AG04450 (cell line): Measurements from ENCODE around the gene ZNF446. TPM values are rescaled to one million over a fixed set of nuclear protein-coding genes. Genes with fewer than 3 reads are reported as not detected.
"Not testable (repeated sequence)": the region's sequence is repeated elsewhere in the genome, so short reads cannot be mapped to it uniquely, and the experiment has no call there.

Experiments used
- CTCF ChIA-PET: fragments of 300-600, 350-600 bp; formaldehyde crosslinking; extraction: SDS; loops from one replicate; lab custom pipeline; 2022; ENCODE audit warnings: antibody characterized with exemption, inconsistent platforms; lab: Charles Lee
- POLR2A ChIA-PET: fragments of 350-600 bp; formaldehyde crosslinking; extraction: SDS; loops from one replicate; lab custom pipeline; 2021; ENCODE audit warnings: antibody characterized with exemption, inconsistent platforms; lab: Yijun Ruan, JAX
- DNase-seq: peaks from one replicate; pipeline ENCODE4 v3.0.0-alpha.2; 2011; ENCODE audit warnings: low read depth, low spot score
- H3K27ac ChIP-seq: one replicate; pipeline ENCODE4 v1.5.1; 2012; ENCODE audit warnings: low read depth, low read length, control low read depth
- H3K27me3 ChIP-seq: one replicate; pipeline ENCODE4 v1.6.0; 2012; ENCODE audit warnings: low read length; ENCODE audit not compliant: control insufficient read depth, insufficient read depth
- H3K4me3 ChIP-seq: 2 replicates; pipeline ENCODE4 v1.5.1; 2011; ENCODE audit warnings: mild to moderate bottlenecking, low read depth, low read length, control low read depth
- H3K9me3 ChIP-seq: 2 replicates; pipeline ENCODE4 v1.5.1; 2012; ENCODE audit warnings: low read length; ENCODE audit not compliant: control insufficient read depth, insufficient read depth
- polyA plus RNA-seq: library from polyadenylated mRNA; depleted of rRNA; stranded (reverse); fragments of >200 nt; gene quantifications from 2 replicates; pipeline ENCODE4 v1.2.3, GENCODE V29; 2011
- TF ChIP-seq, protein P1 (sequence below): IDR thresholded peaks from 2 replicates; pipeline ENCODE4 v1.5.1; 2011; ENCODE audit warnings: low read depth, low read length, control low read depth, inconsistent platforms

Gene ZNF446
- polyA plus RNA-seq, 1 experiment: 3.7 TPM

DNA sequence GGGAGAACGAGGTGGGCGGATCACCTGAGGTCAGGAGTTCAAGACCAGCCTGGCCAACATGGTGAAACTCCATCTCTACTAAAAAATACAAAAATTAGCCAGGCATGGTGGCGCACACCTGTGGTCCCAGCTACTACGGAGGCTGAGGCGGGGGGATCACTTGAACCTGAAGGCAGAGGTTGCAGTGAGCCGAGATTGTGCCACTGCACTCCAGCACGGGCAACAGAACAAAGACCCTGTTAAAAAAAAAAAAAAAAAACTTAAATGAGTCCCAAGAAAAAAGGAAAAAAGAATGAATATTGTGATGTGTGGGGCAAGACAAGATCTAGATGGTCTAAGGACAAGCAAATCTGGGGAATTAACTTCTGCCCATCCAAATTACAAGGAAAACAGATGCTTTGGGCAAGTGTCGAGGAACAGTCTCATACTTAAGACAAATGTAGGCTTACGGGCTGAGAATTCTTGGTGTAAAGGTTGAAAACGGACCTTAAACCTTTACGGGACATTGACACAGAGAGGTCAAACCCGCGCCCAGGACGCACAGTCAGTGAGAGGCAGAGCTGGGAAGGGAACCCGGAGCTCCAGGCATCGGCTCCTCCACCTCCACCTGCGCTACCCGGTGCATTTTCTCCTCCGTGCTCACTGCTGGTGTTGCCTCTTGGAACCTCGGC lies 9.9 kb upstream of the ZNF446 start:
- no peak for DNase-seq
- TF ChIP-seq, protein P1, sequence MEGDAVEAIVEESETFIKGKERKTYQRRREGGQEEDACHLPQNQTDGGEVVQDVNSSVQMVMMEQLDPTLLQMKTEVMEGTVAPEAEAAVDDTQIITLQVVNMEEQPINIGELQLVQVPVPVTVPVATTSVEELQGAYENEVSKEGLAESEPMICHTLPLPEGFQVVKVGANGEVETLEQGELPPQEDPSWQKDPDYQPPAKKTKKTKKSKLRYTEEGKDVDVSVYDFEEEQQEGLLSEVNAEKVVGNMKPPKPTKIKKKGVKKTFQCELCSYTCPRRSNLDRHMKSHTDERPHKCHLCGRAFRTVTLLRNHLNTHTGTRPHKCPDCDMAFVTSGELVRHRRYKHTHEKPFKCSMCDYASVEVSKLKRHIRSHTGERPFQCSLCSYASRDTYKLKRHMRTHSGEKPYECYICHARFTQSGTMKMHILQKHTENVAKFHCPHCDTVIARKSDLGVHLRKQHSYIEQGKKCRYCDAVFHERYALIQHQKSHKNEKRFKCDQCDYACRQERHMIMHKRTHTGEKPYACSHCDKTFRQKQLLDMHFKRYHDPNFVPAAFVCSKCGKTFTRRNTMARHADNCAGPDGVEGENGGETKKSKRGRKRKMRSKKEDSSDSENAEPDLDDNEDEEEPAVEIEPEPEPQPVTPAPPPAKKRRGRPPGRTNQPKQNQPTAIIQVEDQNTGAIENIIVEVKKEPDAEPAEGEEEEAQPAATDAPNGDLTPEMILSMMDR: no peak
- H3K4me3 ChIP-seq: peak overlapping the region; percentile 79
- no peaks in the 10 kb centered on the region for H3K9me3 ChIP-seq
- H3K27me3 ChIP-seq: no peaks in the 10 kb centered on the region
- POLR2A ChIA-PET: interaction anchor here (0.7 to 1.5 kb wide), 3 partner anchors 9 to 103 kb away, joined by 3 to 5 read pairs (median 5); partner anchors contain the start of gene ZNF446
- no peak overlapping the region for H3K27ac ChIP-seq
- CTCF ChIA-PET: no interaction called here

DNA sequence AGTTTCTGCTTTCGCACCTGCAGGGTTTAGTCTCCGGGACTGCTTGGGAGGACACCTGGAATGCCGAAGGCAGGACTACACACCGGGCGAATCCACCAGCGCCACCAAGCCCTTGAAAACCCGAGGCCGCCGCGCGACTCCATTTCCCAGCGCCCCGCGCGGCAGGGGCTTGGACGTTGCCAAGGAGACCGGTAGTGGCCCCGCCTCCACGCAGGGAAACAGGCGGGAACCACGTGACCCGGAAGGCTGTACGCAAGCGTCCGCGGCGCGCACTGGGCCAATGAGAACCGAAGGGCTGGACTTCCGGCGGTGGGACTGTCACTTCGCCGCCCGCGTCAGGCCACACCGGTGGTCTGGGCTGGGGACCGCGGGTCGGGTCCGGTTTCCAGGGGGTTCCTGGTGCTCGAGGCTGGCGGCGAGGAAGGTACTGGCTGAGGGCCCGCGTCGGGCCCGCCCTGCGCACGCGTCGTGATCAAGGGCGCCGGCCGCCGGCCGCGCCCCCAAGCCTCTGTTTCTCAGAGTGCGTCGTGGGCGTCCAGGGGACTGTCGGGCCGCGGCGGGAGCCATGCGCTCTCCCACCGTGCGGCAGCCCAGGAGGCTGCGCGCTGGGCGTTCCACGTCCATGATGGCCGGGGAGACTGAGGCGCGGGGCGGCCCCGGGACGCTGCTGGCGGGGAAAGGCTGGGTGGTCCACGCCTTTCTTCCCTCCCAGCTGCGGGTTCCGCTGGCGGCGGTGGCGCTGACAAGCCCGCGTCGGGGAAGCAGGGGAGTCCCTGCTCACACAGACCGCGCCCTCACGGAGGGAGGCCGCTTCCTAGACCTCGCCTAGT lies 9.2 kb upstream of the ZNF446 start, which contains the start of gene ZNF324:
TSS of gene ZNF324 (plus strand) at position 321 of the 830 bp plus-strand sequence. CDS start 2,106 bp downstream, outside the sequence.
- H3K27me3 ChIP-seq: no peaks in the 10 kb centered on the region
- H3K27ac ChIP-seq: no peak within 1 kb of the TSS
- ChIA-PET POLR2A (interaction anchor here (0.7 to 1.5 kb wide), 2 partner anchors 8 to 33 kb away, joined by 3 to 5 read pairs; partner anchors contain the start of gene ZNF446), CTCF (no interaction called here)
- TF ChIP-seq, protein P1: no peak
- H3K4me3 ChIP-seq: peak within 1 kb of the TSS; percentile 79
- no peaks in the 10 kb centered on the region for H3K9me3 ChIP-seq
- DNase-seq: peak; percentile 79

DNA sequence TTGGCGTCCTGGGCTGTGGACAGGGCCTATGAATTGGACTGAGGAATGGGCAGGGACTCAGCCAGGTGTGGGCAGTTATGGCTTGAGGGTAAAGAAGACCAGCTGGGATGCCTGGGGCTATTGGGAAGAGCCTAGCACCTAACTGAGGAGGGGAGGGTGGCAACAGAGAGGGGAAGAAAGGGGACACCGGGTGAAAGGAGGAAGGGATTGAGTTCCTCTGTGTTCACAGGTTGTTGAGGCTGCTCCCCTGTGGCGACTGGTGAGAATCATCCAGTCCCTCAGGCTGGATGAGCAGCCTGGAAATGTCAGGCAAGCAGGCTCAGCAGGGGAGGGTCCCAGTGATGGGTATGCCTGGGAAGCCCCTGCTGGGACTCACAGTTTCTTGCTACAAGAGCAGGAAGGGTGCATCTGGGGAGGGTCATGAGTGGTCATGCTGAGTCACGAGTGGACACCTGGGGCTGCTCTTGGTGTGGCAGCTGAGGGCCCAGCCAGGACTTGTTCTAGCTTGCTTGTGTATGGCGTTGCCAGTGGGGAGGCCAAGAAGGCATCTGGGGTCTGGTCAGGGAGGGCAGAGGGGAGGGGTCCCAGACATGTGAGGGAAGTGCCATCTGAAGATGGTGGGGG lies 7.8 kb upstream of the ZNF446 start:
- H3K27me3 ChIP-seq: no peaks in the 10 kb centered on the region
- POLR2A ChIA-PET: no interaction called here
- no peaks in the 10 kb centered on the region for H3K9me3 ChIP-seq
- TF ChIP-seq, protein P1: no peak
- no peak for DNase-seq
- CTCF ChIA-PET: no interaction called here
- peak overlapping the region; percentile 35 for H3K4me3 ChIP-seq
- H3K27ac ChIP-seq: no peak overlapping the region

DNA sequence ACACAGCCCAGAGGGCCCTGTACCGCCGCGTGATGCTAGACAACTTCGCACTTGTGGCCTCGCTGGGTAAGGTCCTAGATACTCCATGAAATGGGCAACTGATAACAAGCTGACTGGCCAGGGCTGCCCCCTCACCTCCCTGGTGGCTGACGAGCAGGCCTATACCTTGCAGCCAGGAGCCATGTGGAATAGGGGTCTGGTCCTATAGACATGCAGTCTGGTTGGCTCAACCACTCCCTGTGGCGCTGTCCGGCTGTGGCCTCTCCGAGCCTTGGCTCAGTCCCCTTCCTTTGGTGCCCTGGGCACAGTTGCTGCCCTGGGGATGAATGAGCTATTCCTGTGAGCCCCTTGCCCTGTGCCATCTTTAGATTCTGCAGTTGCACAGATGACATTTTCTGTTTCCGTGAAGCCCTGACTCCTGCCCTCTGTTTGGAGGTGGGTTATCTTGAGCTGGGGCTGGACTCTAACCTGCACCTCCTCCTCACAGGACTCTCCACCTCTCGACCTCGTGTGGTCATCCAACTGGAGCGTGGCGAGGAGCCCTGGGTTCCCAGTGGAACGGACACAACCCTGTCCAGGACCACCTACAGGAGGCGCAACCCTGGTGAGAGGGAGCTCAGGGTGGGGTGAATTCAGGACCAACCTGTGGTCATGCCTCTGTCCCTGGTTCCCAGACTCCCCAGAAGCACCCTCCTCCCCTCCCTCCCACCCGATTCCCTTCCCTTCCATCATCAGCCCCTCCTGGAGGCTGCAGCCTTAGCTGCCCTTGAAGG lies 6.7 kb upstream of the ZNF446 start:
- ChIA-PET POLR2A (interaction anchor here (0.6 to 1.1 kb wide), 2 partner anchors 36 to 49 kb away, joined by 3 to 8 read pairs; no protein-coding TSS in a partner anchor), CTCF (no interaction called here)
- Histone ChIP-seq H3K9me3 (no peaks in the 10 kb centered on the region), H3K27me3 (no peaks in the 10 kb centered on the region), H3K4me3 (no peak overlapping the region), H3K27ac (no peak overlapping the region)
- DNase-seq: no peak
- TF ChIP-seq, protein P1: no peak

DNA sequence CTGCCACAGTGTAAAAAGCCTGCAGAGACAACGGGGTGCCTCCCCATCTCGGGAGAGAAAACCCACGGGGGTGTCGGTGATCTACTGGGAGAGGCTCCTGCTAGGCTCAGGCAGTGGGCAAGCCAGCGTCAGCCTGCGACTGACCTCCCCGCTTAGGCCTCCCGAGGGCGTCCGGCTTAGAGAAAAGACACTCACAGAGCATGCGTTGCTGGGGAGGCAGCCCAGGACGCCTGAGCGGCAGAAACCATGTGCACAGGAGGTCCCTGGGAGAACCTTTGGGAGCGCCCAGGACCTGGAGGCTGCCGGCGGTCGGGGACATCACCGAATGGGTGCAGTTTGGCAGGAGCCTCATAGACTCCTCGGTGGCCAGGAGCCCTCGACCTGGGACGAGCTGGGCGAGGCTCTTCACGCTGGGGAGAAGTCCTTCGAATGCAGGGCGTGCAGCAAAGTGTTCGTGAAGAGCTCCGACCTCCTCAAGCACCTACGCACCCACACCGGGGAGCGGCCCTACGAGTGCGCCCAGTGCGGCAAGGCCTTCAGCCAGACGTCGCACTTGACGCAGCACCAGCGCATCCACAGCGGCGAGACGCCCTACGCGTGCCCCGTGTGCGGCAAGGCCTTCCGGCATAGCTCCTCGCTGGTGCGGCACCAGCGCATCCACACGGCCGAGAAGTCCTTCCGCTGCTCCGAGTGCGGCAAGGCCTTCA lies 5.2 kb upstream of the ZNF446 start:
- DNase-seq, H3K9me3 ChIP-seq, CTCF ChIA-PET, H3K27me3 ChIP-seq, H3K27ac ChIP-seq, POLR2A ChIA-PET, H3K4me3 ChIP-seq: not testable (repeated sequence)
